HCT116 (cell line): ENCODE data around the gene RAI1. TPM values are rescaled to one million over a fixed set of nuclear protein-coding genes. Genes with fewer than 3 reads are reported as not detected.

Experiments
- ATAC-seq: fragments of 200-7000 bp; cut with Tn5 transposase; 2 replicates; pipeline ENCODE4 v1.9.1; 2020; ENCODE audit warnings: mild to moderate bottlenecking, moderate library complexity
- BruUV-seq: library from RNA; stranded (reverse); fragments of 400-500 nt; replicated peaks from 2 replicates; lab custom pipeline; 2021; lab: Mats Ljungman, UMichigan
- CTCF ChIA-PET: fragments of 300-600 bp; sonication (Branson Sonifier 250); formaldehyde crosslinking; loops from one replicate; lab custom pipeline; 2021; ENCODE audit warnings: antibody characterized with exemption; lab: Charles Lee
- POLR2A ChIA-PET: fragments of 300-600, 350-600 bp; sonication (Branson Sonifier 250); formaldehyde crosslinking; loops from one replicate; lab custom pipeline; 2021; ENCODE audit warnings: antibody characterized with exemption; lab: Charles Lee
- RAD21 ChIA-PET, 2 experiments: fragments of 300-600 bp; sonication (Branson Sonifier 250); formaldehyde crosslinking; loops; one replicate each; lab custom pipeline; 2023; ENCODE audit warnings: low total read pairs in 2 of 2; ENCODE audit not compliant: uncharacterized antibody in 2 of 2, unreplicated experiment in 2 of 2, low non-redundant PET in 1 of 2; lab: Charles Lee
- DNase-seq: peaks from one replicate; pipeline ENCODE4 v3.0.0-alpha.2; 2010; ENCODE audit warnings: low read depth, low spot score
- H2AFZ ChIP-seq: fragments of 200-600 bp; shearing (Covaris generic), sonication (generic); 2 replicates; pipeline ENCODE4 v1.6.1; 2017; ENCODE audit warnings: low read depth, mixed run types, mixed read lengths, antibody characterized with exemption, low read length; ENCODE audit not compliant: poor library complexity, severe bottlenecking
- H3K27ac ChIP-seq: 2 replicates; pipeline ENCODE4 v1.5.1; 2012; ENCODE audit warnings: low read depth, low read length
- H3K27me3 ChIP-seq: fragments of 200-600 bp; sonication (generic); 2 replicates; pipeline ENCODE4 v1.6.1; 2016; ENCODE audit warnings: mixed run types, low read length, mixed read lengths; ENCODE audit not compliant: insufficient read depth
- H3K36me3 ChIP-seq, 2 experiments: fragments of 200-500 bp in 1 of 2; fragments of 200-600 bp in 1 of 2; sonication (Bioruptor generic) in 1 of 2; sonication (generic) in 1 of 2; 2 replicates each; pipeline versions ENCODE4 v1.5.1 to v1.6.1; 2014 to 2016; ENCODE audit warnings: low read length in 2 of 2, inconsistent platforms in 1 of 2, mixed read lengths in 1 of 2, mixed run types in 1 of 2; ENCODE audit not compliant: insufficient read depth in 2 of 2, control insufficient read depth in 1 of 2
- H3K4me1 ChIP-seq, 2 experiments: fragments of 200-600 bp in 1 of 2; sonication (generic) in 1 of 2; 2 replicates each; pipeline versions ENCODE4 v1.5.1 to v1.6.1; 2012 to 2017; ENCODE audit warnings: low read length in 2 of 2, inconsistent platforms in 1 of 2, mild to moderate bottlenecking in 1 of 2, mixed read lengths in 1 of 2, mixed run types in 1 of 2, moderate library complexity in 1 of 2; ENCODE audit not compliant: insufficient read depth in 2 of 2, control insufficient read depth in 1 of 2
- H3K4me2 ChIP-seq: fragments of 200-600 bp; sonication (generic); 2 replicates; pipeline ENCODE4 v1.6.1; 2017; ENCODE audit warnings: mixed run types, low read length, mixed read lengths
- H3K4me3 ChIP-seq, 2 experiments: fragments of 200-600 bp in 1 of 2; sonication (generic) in 1 of 2; replicated peaks in 1 of 2; 2 replicates each; pipeline ENCODE4 v1.5.1; 2011 to 2016; ENCODE audit warnings: low read length in 2 of 2, control low read depth in 1 of 2, low read depth in 1 of 2, mild to moderate bottlenecking in 1 of 2, mixed read lengths in 1 of 2, mixed run types in 1 of 2
- H3K79me2 ChIP-seq: fragments of 200-600 bp; sonication (generic); 2 replicates; pipeline ENCODE4 v1.6.1; 2017; ENCODE audit warnings: mild to moderate bottlenecking, mixed run types, low read length, moderate library complexity, mixed read lengths; ENCODE audit not compliant: insufficient read depth
- H3K9ac ChIP-seq: fragments of 200-600 bp; sonication (generic); 2 replicates; pipeline ENCODE4 v1.6.1; 2016; ENCODE audit warnings: low read length, mixed read lengths
- H3K9me2 ChIP-seq: fragments of 200-600 bp; sonication (generic), shearing (Covaris generic); 2 replicates; pipeline ENCODE4 v1.6.1; 2017; ENCODE audit warnings: mixed run types, mild to moderate bottlenecking, moderate library complexity; ENCODE audit not compliant: insufficient read depth
- H3K9me3 ChIP-seq, 2 experiments: fragments of 200-500 bp in 1 of 2; fragments of 200-600 bp in 1 of 2; sonication (Bioruptor generic) in 1 of 2; sonication (generic) in 1 of 2; 2 replicates each; pipeline ENCODE4 v1.6.1; 2014 to 2017; ENCODE audit warnings: low read length in 2 of 2, mixed read lengths in 2 of 2, inconsistent platforms in 1 of 2, low read depth in 1 of 2, mild to moderate bottlenecking in 1 of 2, mixed run types in 1 of 2, moderate library complexity in 1 of 2; ENCODE audit not compliant: control insufficient read depth in 1 of 2, insufficient read depth in 1 of 2
- H4K20me1 ChIP-seq: fragments of 200-600 bp; sonication (generic), shearing (Covaris generic); 2 replicates; pipeline ENCODE4 v1.6.1; 2017; ENCODE audit warnings: mixed run types, mild to moderate bottlenecking, moderate library complexity; ENCODE audit not compliant: insufficient read depth
- CBX3 ChIP-seq: IDR thresholded peaks from 2 replicates; pipeline ENCODE4 v1.6.1; 2012; ENCODE audit warnings: low read depth
- CTCF ChIP-seq, 3 experiments: fragments of 200-600 bp in 1 of 3; sonication (generic) in 1 of 3; IDR thresholded peaks in 2 of 3; conservative IDR thresholded peaks in 1 of 3; 2 replicates each; pipeline ENCODE4 v1.5.1; 2012 to 2017; ENCODE audit warnings: low read depth in 2 of 3, low read length in 2 of 3, antibody characterized with exemption in 1 of 3, borderline replicate concordance in 1 of 3, control low read depth in 1 of 3, mild to moderate bottlenecking in 1 of 3, mixed read lengths in 1 of 3, mixed run types in 1 of 3, moderate library complexity in 1 of 3; ENCODE audit not compliant: insufficient read depth in 1 of 3
- JUND ChIP-seq: IDR thresholded peaks from 2 replicates; pipeline ENCODE4 v1.6.1; 2012
- MAX ChIP-seq: IDR thresholded peaks from 2 replicates; pipeline ENCODE4 v1.6.1; 2012
- POLR2AphosphoS5 ChIP-seq: IDR thresholded peaks from 2 replicates; pipeline ENCODE4 v1.6.1; 2011; ENCODE audit warnings: mild to moderate bottlenecking, low read depth, low read length, moderate library complexity
- SIN3A ChIP-seq: IDR thresholded peaks from 2 replicates; pipeline ENCODE4 v1.6.1; 2012; ENCODE audit warnings: low read depth
- TCF7L2 ChIP-seq: IDR thresholded peaks from 2 replicates; pipeline ENCODE4 v1.7.0; 2011; ENCODE audit warnings: borderline replicate concordance, inconsistent platforms; ENCODE audit not compliant: insufficient read depth, insufficient read length; ENCODE audit errors: extremely low read depth
- intact Hi-C: fragments of 100-400 bp; cut with micrococcal nuclease; formaldehyde crosslinking; loops from 2 replicates; pipeline ENCODE4 v1.10.0; 2022
- total RNA-seq: library from RNA; stranded (reverse); gene quantifications from one replicate; pipeline ENCODE4 v1.2.1, GENCODE V29; 2021; ENCODE audit not compliant: unreplicated experiment

The RAI1 gene
- total RNA-seq, 1 experiment from 2014 or later: 38.5 TPM

GRCh38 chr17:17685775-17686291 is 4.6 kb downstream of the RAI1 start:
- ATAC-seq (peak; percentile 49), DNase-seq (peak; percentile 60)
- CTCF ChIA-PET: no interaction called here

More at GRCh38 chr17:17685775-17686291, 4.6 kb downstream of the RAI1 start:
- H4K20me1 ChIP-seq: peaks cover 6% of the 10 kb centered on the region; the same call in 1 of the 2 replicates
- H3K4me1 ChIP-seq: peaks cover 72 to 82% of the 10 kb centered on the region in 2 experiments
- no peaks in the 10 kb centered on the region for H3K9me2 ChIP-seq
- H3K4me2 ChIP-seq: peak overlapping the region; percentile 75
- intact Hi-C loops: loop anchor here (10.0 kb wide), 3 partner anchors 99 to 349 kb away; partner anchors contain the start of genes ATPAF2, GID4 and SREBF1
- ChIA-PET POLR2A (no interaction called here), RAD21 (interaction anchor here in 1 of 2 experiments (0.7 kb wide), 1 partner anchor 29 kb away, joined by 3 read pairs; no protein-coding TSS in a partner anchor)
- peaks cover 92% of the 10 kb centered on the region for H3K79me2 ChIP-seq
- no peaks in the 10 kb centered on the region for H3K27me3 ChIP-seq
- H3K9ac ChIP-seq: peak overlapping the region; percentile 63
- H3K36me3 ChIP-seq: no peaks in the 10 kb centered on the region
- no peaks in the 10 kb centered on the region for H3K9me3 ChIP-seq
- H3K27ac ChIP-seq: peak overlapping the region; percentile 84
- no TSS peak for BruUV-seq
- TF ChIP-seq CTCF (IDR thresholded peaks at IDR 0.05 in 2 of 3, conservative IDR thresholded peaks at IDR 0.05 in 1 of 3; ENCODE audit: borderline replicate concordance in 1 of 3, insufficient read depth in 1 of 3, low read depth in 2 of 3, low read length in 2 of 3) (no peak), MAX (peak; percentile 90), JUND (peak; percentile 70), SIN3A (no peak), TCF7L2 (peak; percentile 82), CBX3 (no peak; the same call in 1 of the 2 replicates), POLR2AphosphoS5 (peak; percentile 28; the same call in 1 of the 2 replicates)
- H2AFZ ChIP-seq: no peak overlapping the region
- H3K4me3 ChIP-seq: peak overlapping the region; percentile 31 to 41
